Renal cortical epithelial cell (primary cell): ENCODE data around the gene CPLX1. TPM values are rescaled to one million over a fixed set of nuclear protein-coding genes. Genes with fewer than 3 reads are reported as not detected.
"Not testable (repeated sequence)": the region's sequence is repeated elsewhere in the genome, so short reads cannot be mapped to it uniquely, and the experiment has no call there.

Source experiments
- DNase-seq: peaks from one replicate; pipeline ENCODE4 v3.0.0-alpha.2; 2011; ENCODE audit warnings: low read depth
- total RNA-seq: library from RNA; depleted of rRNA; stranded (reverse); fragments of >200 nt; gene quantifications from 2 replicates; pipeline ENCODE4 v1.2.3, GENCODE V29; 2014

The CPLX1 gene
- total RNA-seq, 1 donor from 2014 or later, result 0.15 TPM

DNA sequence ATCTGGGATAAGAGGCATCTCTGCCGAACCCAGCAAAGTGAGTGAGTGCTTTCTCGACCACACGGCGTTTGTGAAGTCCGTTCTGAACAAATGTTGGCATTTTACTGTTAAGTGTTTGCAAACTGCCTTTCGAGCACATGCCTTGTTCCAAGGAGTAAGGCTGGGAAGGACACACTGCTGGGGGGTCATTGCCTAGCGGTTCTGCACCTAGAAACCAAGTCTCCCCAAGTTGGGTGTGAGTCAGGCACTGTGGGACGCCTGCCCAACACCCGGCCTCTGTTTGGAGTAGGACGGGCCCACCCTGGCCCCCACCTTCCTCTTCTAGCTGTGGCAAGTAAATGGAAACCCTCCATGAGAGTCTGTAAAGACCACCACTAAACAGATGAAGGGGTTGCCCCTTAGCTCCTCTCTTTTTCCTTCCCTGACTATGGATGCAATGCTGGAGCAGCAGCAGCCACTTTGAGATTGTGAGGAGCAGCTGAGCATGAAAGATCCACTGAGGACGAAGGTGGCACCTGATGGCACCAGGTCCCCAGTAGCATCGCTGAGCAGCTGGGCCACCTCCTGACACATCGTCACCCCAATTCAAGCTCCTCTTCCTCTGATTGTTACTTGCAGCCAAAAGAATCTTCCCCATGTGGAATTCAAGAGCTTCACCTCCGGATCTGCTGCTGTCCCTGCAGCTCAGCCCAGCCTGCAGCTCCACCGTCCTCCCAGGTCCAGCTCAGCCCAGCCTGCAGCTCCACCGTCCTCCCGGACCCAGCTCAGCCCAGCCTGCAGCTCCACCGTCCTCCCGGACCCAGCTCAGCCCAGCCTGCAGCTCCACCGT lies 6.3 kb downstream of the CPLX1 start:
- no peak for DNase-seq

- DNase-seq, result no peak
These were observed 7.6 kb downstream of the CPLX1 start for GRCh38 chr4:818106-818921.

DNA sequence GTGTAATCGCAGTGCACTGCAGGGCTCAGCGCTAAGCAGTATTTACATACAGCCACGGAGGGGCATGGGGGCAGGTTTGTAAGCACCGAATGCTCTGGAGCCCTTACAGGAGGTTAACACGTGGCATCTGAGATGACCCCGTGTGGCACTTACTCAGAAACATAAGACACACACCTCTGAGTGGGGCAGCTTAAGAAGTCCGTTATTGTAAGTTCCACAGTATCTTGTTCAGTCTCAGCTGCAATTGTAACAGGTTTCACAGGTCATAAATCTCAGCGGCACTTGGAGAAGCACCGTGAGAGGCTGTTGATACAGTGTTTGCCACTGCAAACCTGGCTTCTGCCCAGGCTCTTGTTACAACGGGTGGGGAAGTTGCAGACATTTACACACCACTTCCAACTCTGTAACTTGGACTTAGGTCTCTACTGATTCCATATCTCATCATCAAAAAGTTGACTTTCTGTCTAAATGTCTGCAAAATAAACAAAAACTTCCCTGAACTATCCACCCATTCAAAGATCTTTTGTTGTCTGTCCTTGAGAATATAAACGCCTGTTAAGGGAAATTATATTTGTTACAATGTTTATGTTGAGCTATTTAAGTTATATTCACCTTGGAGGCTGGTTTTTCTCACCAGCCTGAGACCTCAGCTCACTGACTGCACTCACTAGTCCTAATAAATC lies 10.3 kb downstream of the CPLX1 start:
- DNase-seq, result peak; percentile 61

DNA sequence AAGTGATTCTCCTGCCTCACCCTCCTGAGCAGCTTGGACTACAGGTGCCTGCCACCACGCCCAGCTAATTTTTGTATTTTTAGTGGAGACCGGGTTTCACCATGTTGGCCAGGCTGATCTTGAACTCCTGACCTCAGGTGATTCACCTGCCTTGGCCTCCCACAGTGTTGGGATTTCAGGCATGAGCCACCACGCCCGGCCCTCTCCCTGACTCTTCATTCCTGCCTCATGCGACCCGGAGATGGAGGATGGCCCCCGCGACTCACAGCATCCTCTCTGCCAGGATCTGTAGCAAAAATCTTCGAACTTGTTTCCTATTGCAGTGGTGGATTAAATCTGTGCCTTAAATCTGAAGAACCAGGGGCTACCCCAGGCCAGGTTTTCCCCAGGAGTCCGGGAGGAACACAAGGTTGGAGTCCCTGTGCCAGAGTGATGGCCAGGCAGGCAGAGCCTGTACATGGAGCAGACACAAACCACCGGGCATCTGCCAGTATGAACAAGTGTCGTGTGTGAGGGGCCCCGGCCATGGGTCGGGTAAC lies 11.5 kb downstream of the CPLX1 start:
- no peak for DNase-seq

DNA sequence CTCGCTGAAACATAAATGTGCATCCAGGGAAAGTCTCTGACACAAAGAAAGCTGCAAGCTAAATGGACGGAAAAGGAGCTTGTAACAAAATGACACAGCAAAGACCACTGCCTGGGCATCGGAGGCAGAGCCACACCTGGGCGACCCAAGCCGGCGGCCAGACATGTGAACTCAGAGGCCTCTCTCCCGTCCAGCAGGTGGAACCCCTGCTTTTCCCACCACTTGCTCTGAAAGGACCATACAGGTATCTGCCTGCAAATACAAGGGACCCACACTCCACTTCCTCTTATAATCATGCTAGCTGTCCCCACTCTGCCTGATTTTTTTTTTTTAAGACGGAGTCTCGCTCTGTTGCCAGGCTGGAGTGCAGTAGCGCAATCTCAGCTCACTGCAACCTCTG lies 12.0 kb downstream of the CPLX1 start:
- DNase-seq, result no peak

- DNase-seq, result no peak
These were observed 16.9 kb downstream of the CPLX1 start for GRCh38 chr4:808860-809570.

GRCh38 chr4:807792-808191 lies 18.1 kb downstream of the CPLX1 start:
- DNase-seq, result no peak

DNA sequence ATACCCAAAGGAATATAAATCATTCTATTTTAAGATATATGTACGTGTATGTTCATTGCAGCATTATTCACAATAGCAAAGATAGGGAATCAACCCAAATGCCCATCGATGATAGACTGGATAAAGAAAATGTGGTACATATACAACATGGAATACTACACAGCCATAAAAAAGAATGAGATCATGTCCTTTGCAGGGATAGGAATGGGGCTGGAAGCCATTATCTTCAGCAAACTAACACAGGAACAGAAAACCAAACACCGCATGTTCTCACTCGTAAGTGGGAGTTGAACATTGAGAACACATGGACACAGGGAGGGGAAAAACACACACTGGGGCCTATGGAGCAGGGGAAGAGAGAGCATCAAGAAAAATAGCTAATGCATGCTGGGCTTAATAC lies 18.9 kb downstream of the CPLX1 start:
- not testable (repeated sequence) for DNase-seq

- no peak for DNase-seq
These were observed 21.1 kb downstream of the CPLX1 start for GRCh38 chr4:804804-805203.

DNA sequence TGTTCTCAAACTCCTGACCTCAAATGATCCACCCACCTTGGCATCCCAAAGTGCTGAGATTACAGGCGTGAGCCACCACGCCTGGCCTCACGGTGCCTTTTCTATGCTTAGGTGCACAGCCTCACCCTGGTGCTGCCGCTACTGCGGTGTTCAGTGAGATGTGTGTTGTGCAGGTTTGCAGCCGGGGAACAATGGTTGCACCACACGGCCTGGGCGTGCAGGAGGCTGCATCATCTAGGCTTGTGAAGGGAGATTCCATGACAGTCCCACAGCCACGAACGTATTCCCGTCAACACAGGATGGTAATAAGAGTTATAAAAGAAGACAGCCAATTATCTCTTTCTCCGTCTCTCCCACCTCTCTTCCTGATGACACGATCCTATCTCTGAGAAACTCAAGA lies 22.0 kb downstream of the CPLX1 start:
- no peak for DNase-seq

- peak; percentile 19 for DNase-seq
These were observed 24.3 kb downstream of the CPLX1 start for GRCh38 chr4:801436-802124.

- no peak for DNase-seq
These were observed 28.9 kb downstream of the CPLX1 start for GRCh38 chr4:797066-797465.

DNA sequence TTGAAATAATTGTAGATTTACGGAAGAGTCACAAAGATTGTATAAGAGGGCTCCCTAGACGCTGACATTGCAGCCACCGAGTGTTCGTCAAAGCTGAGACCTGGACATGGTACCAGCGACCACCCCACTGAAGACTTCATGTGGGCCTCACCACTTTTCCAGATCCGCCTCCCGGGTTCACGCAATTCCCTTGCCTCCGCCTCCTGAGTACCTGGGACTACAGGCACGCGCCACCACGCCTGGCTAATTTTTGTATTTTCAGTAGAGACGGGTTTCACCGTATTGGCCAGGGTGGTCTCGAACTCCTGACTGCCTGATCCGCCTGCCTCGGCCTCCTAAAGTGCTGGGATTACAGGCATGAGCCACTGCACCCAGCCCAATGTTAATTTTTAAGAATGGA lies 29.7 kb downstream of the CPLX1 start:
- no peak for DNase-seq

- no peak for DNase-seq
These were observed 30.2 kb downstream of the CPLX1 start for GRCh38 chr4:795726-796119.

DNA sequence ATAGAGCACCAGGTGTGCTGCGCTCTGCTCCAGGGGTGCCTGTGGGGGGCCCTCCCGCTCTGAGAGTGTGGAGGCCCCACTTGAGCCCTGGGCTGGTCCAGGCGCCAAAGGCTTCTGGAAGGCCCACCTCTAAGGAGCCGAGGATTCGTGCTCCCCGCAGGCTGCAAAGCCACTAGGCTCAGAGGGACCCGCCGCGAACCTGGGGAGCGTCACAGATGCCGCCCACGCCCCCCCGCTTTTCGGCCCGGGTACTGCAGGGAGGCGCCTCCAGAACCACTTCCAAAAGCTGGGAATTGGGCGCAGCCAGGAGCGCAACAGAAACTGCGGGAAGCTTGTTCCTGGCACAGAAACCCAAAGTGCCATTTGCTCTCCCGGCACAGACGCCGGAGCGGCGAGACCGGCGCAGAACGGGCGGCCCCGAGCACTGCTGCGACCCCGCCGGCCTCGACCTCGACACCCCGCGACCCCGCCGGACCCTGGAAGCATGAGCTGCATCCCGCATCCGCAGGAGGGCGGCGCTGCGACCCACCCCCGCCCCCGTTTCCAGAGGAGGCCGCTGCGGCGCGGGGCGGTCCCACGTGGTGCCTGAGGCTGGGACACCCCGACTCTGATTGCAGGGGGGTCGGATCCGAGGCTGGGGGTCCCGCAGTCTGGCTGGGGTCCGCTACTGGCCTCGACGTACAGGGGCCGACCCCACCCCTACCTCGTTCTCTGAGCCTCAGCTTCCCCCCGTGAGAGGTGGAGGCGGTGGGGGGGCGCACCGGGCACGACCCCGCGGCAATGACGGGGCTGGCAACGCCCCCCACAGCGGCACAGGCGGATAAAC lies 30.8 kb downstream of the CPLX1 start:
- no peak for DNase-seq

- DNase-seq, result no peak
These were observed 31.8 kb downstream of the CPLX1 start for GRCh38 chr4:793941-794621.

DNA sequence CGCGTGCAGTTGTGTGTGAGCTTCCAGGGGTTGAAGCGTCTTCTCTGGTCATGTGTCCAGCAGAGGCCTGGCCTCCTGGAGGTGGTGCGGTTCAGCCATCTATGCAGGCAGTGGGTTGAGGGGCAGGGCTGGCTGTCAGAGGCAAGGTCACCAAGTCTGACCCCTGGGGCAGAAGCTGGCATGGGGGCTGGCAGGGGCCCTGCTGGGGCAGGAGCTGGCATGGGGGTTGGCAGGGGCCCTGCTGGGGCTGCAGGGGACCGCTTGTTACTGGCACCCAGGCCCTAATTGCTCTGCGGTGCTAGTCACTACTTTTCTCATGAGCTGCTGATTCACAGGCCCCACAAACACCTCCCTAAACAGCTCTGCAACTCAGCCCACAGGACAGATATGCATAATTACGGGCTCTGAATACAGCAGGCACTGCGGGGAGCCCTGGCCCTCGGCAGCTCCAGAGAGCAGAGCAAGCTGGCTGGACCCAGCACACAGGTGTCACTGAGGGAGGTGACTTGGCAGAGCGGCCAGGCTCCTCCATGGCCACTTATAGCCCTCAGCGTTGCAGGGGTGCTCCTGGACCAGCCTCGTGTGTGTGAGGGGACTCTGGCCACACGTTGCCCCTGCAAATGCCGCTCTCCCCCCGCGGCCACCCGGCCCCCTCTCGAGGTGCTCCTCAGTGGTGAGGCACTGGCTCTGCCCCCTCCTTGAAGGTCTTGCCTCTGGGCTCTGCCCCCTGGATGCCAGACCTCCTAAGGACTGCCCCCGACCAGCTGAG lies 32.7 kb downstream of the CPLX1 start:
- DNase-seq, result no peak

DNA sequence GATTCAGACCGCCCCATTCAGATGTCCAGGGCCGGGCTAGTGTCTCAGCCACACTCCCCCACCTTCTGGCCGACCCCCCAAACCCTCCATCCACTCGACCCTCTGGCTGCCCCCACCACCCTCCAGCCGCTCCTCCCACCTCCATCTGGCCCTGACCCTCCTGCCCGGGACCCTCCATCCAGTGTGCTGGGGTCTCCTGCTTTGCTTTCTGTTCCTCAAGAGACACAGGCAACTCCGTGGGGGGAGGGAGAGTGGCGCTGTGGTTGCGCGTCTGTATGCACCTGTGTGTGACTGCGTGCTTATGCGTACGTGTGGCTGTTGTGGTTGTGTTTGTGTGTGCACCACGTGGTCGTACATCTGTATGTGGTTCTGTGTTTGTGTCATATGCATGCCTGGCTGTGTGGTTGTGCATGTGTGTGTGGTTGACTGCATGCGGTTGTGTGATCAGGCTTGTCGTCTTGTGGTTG lies 33.3 kb downstream of the CPLX1 start:
- no peak for DNase-seq
